GM23338 (cell line): ENCODE measurements around the gene PGM1. TPM values are rescaled to one million over a fixed set of nuclear protein-coding genes. Genes with fewer than 3 reads are reported as not detected.

Experiments used
- ATAC-seq: fragments of 200-7000 bp; cut with Tn5 transposase; 3 replicates; pipeline ENCODE4 v1.9.1; 2020
- DNase-seq: peaks from one replicate; pipeline ENCODE4 v3.0.0-alpha.2; 2015; ENCODE audit warnings: low spot score
- H2AFZ ChIP-seq: fragments of 200-600 bp; sonication (generic); 2 replicates; pipeline ENCODE4 v1.8.0; 2016; ENCODE audit warnings: antibody characterized with exemption, mild to moderate bottlenecking, moderate library complexity
- H3F3A ChIP-seq: fragments of 200-600 bp; sonication (generic); replicated peaks from 2 replicates; pipeline ENCODE4 v1.8.0; 2017; ENCODE audit warnings: antibody characterized with exemption, mixed run types, low read depth
- H3K27ac ChIP-seq: fragments of 200-600 bp; sonication (generic); 2 replicates; pipeline ENCODE4 v1.6.1; 2016; ENCODE audit warnings: low read depth
- H3K27me3 ChIP-seq: fragments of 200-600 bp; sonication (generic); 2 replicates; pipeline ENCODE4 v1.8.0; 2016; ENCODE audit warnings: mild to moderate bottlenecking, mixed run types, moderate library complexity; ENCODE audit not compliant: insufficient read depth
- H3K36me3 ChIP-seq: fragments of 200-600 bp; sonication (generic); 2 replicates; pipeline ENCODE4 v1.8.0; 2016; ENCODE audit warnings: mild to moderate bottlenecking; ENCODE audit not compliant: insufficient read depth
- H3K4me1 ChIP-seq: fragments of 200-600 bp; sonication (generic); 2 replicates; pipeline ENCODE4 v1.8.0; 2016; ENCODE audit warnings: mild to moderate bottlenecking, moderate library complexity; ENCODE audit not compliant: insufficient read depth
- H3K4me2 ChIP-seq: fragments of 200-600 bp; sonication (generic); 2 replicates; pipeline ENCODE4 v1.7.1; 2017; ENCODE audit warnings: mixed run types
- H3K4me3 ChIP-seq: fragments of 200-600 bp; sonication (generic); 2 replicates; pipeline ENCODE4 v1.6.1; 2016; ENCODE audit warnings: mixed run types
- H3K79me2 ChIP-seq: fragments of 200-600 bp; sonication (generic); replicated peaks from 2 replicates; pipeline ENCODE4 v1.8.0; 2017; ENCODE audit warnings: mild to moderate bottlenecking; ENCODE audit not compliant: insufficient read depth
- H3K9me2 ChIP-seq: fragments of 200-600 bp; sonication (generic); 2 replicates; pipeline ENCODE4 v1.8.0; 2017; ENCODE audit not compliant: insufficient read depth
- H4K20me1 ChIP-seq: fragments of 200-600 bp; sonication (generic); replicated peaks from 2 replicates; pipeline ENCODE4 v1.8.0; 2017; ENCODE audit warnings: mild to moderate bottlenecking; ENCODE audit not compliant: insufficient read depth
- H3K27ac Mint-ChIP-seq: 2 replicates; pipeline ENCODE4 v1.8.0; 2020; ENCODE audit warnings: inconsistent platforms, mild to moderate bottlenecking, moderate library complexity, mixed read lengths
- H3K27me3 Mint-ChIP-seq: 3 replicates; pipeline ENCODE4 v1.8.0; 2022; ENCODE audit warnings: low read depth, mild to moderate bottlenecking, moderate library complexity, mixed read lengths, inconsistent platforms; ENCODE audit not compliant: insufficient read depth, poor library complexity
- H3K36me3 Mint-ChIP-seq: 3 replicates; pipeline ENCODE4 v1.8.0; 2021; ENCODE audit warnings: low read depth, mild to moderate bottlenecking, inconsistent platforms, moderate library complexity, mixed read lengths
- H3K4me1 Mint-ChIP-seq: 3 replicates; pipeline ENCODE4 v1.8.0; 2020; ENCODE audit warnings: mild to moderate bottlenecking, inconsistent platforms, mixed read lengths
- H3K4me3 Mint-ChIP-seq: 3 replicates; pipeline ENCODE4 v1.8.0; 2021; ENCODE audit warnings: moderate library complexity, mild to moderate bottlenecking, inconsistent platforms, mixed read lengths
- H3K9me3 Mint-ChIP-seq: 3 replicates; pipeline ENCODE4 v1.8.0; 2020; ENCODE audit warnings: moderate library complexity, mild to moderate bottlenecking, inconsistent platforms, mixed read lengths
- ETS1 ChIP-seq: IDR thresholded peaks from 2 replicates; pipeline ENCODE4 v1.6.1; 2016; ENCODE audit warnings: antibody characterized with exemption
- EZH2phosphoT487 ChIP-seq: fragments of 200-600 bp; sonication (generic); IDR thresholded peaks from one replicate; pipeline ENCODE4 v1.8.1; 2018; ENCODE audit warnings: antibody characterized with exemption; ENCODE audit not compliant: unreplicated experiment
- STAT1 ChIP-seq: IDR thresholded peaks from one replicate; pipeline ENCODE4 v1.6.1; 2016; ENCODE audit warnings: antibody characterized with exemption; ENCODE audit not compliant: unreplicated experiment
- ZNF114 ChIP-seq: fragments of 250-450 bp; sonication (Bioruptor Pico); IDR thresholded peaks from 2 replicates; pipeline ENCODE4 v1.5.0; 2020; ENCODE audit warnings: mild to moderate bottlenecking, moderate library complexity
- polyA plus RNA-seq: library from polyadenylated mRNA; unstranded; fragments of >200 nt; fragmentation: Nextera tagmentation; extraction: Ambion mirVana; gene quantifications from 2 replicates; pipeline ENCODE4 v1.2.1, GENCODE V29; 2016
- total RNA-seq: library from RNA; depleted of rRNA; stranded (reverse); fragments of >200 nt; shearing (Covaris generic); gene quantifications from 2 replicates; pipeline ENCODE4 v1.2.3, GENCODE V29; 2014
- TF ChIP-seq, protein P1 (sequence below): fragments of 250-450 bp; sonication (Bioruptor Pico); IDR thresholded peaks from 2 replicates; pipeline ENCODE4 v1.5.0; 2020; ENCODE audit warnings: mild to moderate bottlenecking, moderate library complexity

Gene PGM1
- total and polyA plus RNA-seq, 2 experiments from 2014 or later, result 20.9 to 71.9 TPM

GRCh38 chr1:63624911-63625310, 31.7 kb downstream of the PGM1 start (continued):
- TF ChIP-seq, protein P1, sequence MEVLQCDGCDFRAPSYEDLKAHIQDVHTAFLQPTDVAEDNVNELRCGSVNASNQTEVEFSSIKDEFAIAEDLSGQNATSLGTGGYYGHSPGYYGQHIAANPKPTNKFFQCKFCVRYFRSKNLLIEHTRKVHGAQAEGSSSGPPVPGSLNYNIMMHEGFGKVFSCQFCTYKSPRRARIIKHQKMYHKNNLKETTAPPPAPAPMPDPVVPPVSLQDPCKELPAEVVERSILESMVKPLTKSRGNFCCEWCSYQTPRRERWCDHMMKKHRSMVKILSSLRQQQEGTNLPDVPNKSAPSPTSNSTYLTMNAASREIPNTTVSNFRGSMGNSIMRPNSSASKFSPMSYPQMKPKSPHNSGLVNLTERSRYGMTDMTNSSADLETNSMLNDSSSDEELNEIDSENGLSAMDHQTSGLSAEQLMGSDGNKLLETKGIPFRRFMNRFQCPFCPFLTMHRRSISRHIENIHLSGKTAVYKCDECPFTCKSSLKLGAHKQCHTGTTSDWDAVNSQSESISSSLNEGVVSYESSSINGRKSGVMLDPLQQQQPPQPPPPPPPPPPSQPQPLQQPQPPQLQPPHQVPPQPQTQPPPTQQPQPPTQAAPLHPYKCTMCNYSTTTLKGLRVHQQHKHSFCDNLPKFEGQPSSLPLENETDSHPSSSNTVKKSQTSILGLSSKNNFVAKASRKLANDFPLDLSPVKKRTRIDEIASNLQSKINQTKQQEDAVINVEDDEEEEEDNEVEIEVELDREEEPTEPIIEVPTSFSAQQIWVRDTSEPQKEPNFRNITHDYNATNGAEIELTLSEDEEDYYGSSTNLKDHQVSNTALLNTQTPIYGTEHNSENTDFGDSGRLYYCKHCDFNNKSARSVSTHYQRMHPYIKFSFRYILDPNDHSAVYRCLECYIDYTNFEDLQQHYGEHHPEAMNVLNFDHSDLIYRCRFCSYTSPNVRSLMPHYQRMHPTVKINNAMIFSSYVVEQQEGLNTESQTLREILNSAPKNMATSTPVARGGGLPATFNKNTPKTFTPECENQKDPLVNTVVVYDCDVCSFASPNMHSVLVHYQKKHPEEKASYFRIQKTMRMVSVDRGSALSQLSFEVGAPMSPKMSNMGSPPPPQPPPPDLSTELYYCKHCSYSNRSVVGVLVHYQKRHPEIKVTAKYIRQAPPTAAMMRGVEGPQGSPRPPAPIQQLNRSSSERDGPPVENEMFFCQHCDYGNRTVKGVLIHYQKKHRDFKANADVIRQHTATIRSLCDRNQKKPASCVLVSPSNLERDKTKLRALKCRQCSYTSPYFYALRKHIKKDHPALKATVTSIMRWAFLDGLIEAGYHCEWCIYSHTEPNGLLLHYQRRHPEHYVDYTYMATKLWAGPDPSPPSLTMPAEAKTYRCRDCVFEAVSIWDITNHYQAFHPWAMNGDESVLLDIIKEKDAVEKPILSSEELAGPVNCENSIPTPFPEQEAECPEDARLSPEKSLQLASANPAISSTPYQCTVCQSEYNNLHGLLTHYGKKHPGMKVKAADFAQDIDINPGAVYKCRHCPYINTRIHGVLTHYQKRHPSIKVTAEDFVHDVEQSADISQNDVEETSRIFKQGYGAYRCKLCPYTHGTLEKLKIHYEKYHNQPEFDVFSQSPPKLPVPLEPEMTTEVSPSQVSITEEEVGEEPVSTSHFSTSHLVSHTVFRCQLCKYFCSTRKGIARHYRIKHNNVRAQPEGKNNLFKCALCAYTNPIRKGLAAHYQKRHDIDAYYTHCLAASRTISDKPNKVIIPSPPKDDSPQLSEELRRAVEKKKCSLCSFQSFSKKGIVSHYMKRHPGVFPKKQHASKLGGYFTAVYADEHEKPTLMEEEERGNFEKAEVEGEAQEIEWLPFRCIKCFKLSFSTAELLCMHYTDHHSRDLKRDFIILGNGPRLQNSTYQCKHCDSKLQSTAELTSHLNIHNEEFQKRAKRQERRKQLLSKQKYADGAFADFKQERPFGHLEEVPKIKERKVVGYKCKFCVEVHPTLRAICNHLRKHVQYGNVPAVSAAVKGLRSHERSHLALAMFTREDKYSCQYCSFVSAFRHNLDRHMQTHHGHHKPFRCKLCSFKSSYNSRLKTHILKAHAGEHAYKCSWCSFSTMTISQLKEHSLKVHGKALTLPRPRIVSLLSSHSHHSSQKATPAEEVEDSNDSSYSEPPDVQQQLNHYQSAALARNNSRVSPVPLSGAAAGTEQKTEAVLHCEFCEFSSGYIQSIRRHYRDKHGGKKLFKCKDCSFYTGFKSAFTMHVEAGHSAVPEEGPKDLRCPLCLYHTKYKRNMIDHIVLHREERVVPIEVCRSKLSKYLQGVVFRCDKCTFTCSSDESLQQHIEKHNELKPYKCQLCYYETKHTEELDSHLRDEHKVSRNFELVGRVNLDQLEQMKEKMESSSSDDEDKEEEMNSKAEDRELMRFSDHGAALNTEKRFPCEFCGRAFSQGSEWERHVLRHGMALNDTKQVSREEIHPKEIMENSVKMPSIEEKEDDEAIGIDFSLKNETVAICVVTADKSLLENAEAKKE (CRISPR knock-in tag), result no peak

GRCh38 chr1:63626222-63626621, 33.0 kb downstream of the PGM1 start:
- Mint-ChIP-seq H3K9me3 (no peaks in the 10 kb centered on the region), H3K4me1 (peaks cover 21% of the 10 kb centered on the region; the same call in 2 of the 3 replicates), H3K27me3 (peaks cover 6% of the 10 kb centered on the region), H3K36me3 (no peaks in the 10 kb centered on the region), H3K27ac (no peak overlapping the region), H3K4me3 (no peak overlapping the region)
- Histone ChIP-seq H3K4me3 (no peak overlapping the region), H2AFZ (no peak overlapping the region), H3K4me2 (no peak overlapping the region), H3K4me1 (peaks cover 18% of the 10 kb centered on the region), H3K27me3 (no peaks in the 10 kb centered on the region), H4K20me1 (0 out of 2 replicates have a peak, but pooled peaks cover 3% of the 10 kb centered on the region), H3K9me2 (peaks cover 3% of the 10 kb centered on the region; the same call in 1 of the 2 replicates), H3K79me2 (no peaks in the 10 kb centered on the region), H3K36me3 (peaks cover 15% of the 10 kb centered on the region; the same call in 1 of the 2 replicates), H3F3A (no peaks in the 10 kb centered on the region), H3K27ac (no peak overlapping the region)
- no peak for ATAC-seq
- DNase-seq, result no peak
- TF ChIP-seq, protein P1 (CRISPR knock-in tag), result no peak
- no peak for TF ChIP-seq ETS1
- TF ChIP-seq ZNF114 (CRISPR knock-in tag), result no peak
- no peak for TF ChIP-seq EZH2phosphoT487
- TF ChIP-seq STAT1, result no peak
